K562 (cell line): Measurements from ENCODE around the gene COL13A1.

Experiments
- CTCF ChIP-seq, 3 experiments: IDR thresholded peaks in 2 of 3; conservative IDR thresholded peaks in 1 of 3; 2 replicates each; pipeline ENCODE4 v1.5.1; 2011 to 2012; ENCODE audit warnings: low read length in 3 of 3, mild to moderate bottlenecking in 3 of 3, control low read depth in 2 of 3, improper control_type of control experiment in 1 of 3, inconsistent platforms in 1 of 3, low read depth in 1 of 3, mixed read lengths in 1 of 3, moderate library complexity in 1 of 3; ENCODE audit not compliant: insufficient read depth in 2 of 3
- EZH2 ChIP-seq: IDR thresholded peaks from 2 replicates; pipeline ENCODE4 v1.6.1; 2012; ENCODE audit warnings: low read depth, mild to moderate bottlenecking, inconsistent platforms, low read length, borderline replicate concordance
- HCFC1 ChIP-seq: IDR thresholded peaks from 2 replicates; pipeline ENCODE4 v1.6.1; 2012; ENCODE audit warnings: low read depth, low read length, improper control_type of control experiment
- KAT8 ChIP-seq: fragments of 450-650 bp; IDR thresholded peaks from 2 replicates; pipeline ENCODE4 v1.6.1; 2016; ENCODE audit warnings: low read depth, mild to moderate bottlenecking
- MCM5 ChIP-seq: fragments of 450-650 bp; IDR thresholded peaks from 2 replicates; pipeline ENCODE4 v1.6.1; 2016; ENCODE audit warnings: low read depth
- MXI1 ChIP-seq: IDR thresholded peaks from 2 replicates; pipeline ENCODE4 v1.6.1; 2011; ENCODE audit warnings: low read depth, mild to moderate bottlenecking, improper control_type of control experiment, low read length
- MYC ChIP-seq, 2 experiments: fragments of 250-450 bp in 1 of 2; sonication (Bioruptor Pico) in 1 of 2; IDR thresholded peaks; 2 replicates each; pipeline versions ENCODE4 v1.5.1 to v1.6.1; 2012 to 2021; ENCODE audit warnings: low read depth in 2 of 2, borderline replicate concordance in 1 of 2, improper control_type of control experiment in 1 of 2, low read length in 1 of 2, mild to moderate bottlenecking in 1 of 2, moderate library complexity in 1 of 2
- NR2C1 ChIP-seq, 2 experiments: fragments of 450-650 bp; IDR thresholded peaks; 2 replicates each; pipeline ENCODE4 v1.6.1; 2017; ENCODE audit warnings: mild to moderate bottlenecking in 2 of 2, antibody characterized with exemption in 1 of 2, inconsistent platforms in 1 of 2, missing compliant biosample characterization in 1 of 2, missing genetic modification characterization in 1 of 2
- POLR2A ChIP-seq: fragments of 450-650 bp; conservative IDR thresholded peaks from 2 replicates; pipeline ENCODE4 v1.6.1; 2016
- ZBTB2 ChIP-seq: fragments of 450-650 bp; IDR thresholded peaks from 2 replicates; pipeline ENCODE4 v1.6.1; 2016; ENCODE audit warnings: antibody characterized with exemption
- ZNF311 ChIP-seq: fragments of 250-450 bp; sonication (Bioruptor Pico); IDR thresholded peaks from 2 replicates; pipeline ENCODE4 v1.4.0; 2020; ENCODE audit warnings: mild to moderate bottlenecking, moderate library complexity
- ZNF444 ChIP-seq: fragments of 250-450 bp; sonication (Bioruptor Pico); IDR thresholded peaks from 2 replicates; pipeline ENCODE4 v1.4.0; 2020; ENCODE audit warnings: mild to moderate bottlenecking, moderate library complexity

GRCh38 chr10:69876286-69876685 is 74.6 kb downstream of the COL13A1 start:
- no peak for TF ChIP-seq POLR2A
- TF ChIP-seq CTCF (IDR thresholded peaks at IDR 0.05 in 2 of 3, conservative IDR thresholded peaks at IDR 0.05 in 1 of 3; ENCODE audit: insufficient read depth in 2 of 3, low read depth in 1 of 3, low read length in 3 of 3): no peak
- no peak for TF ChIP-seq HCFC1
- TF ChIP-seq MCM5: no peak
- TF ChIP-seq ZBTB2: no peak
- TF ChIP-seq MYC (IDR thresholded peaks at IDR 0.05; ENCODE audit: low read depth, low read length): no peak
- no peak for TF ChIP-seq MYC (CRISPR knock-in tag; IDR thresholded peaks at IDR 0.05; ENCODE audit: borderline replicate concordance, low read depth)
- no peak for TF ChIP-seq NR2C1 (IDR thresholded peaks at IDR 0.05)
- TF ChIP-seq NR2C1 (tag; IDR thresholded peaks at IDR 0.05): no peak
- no peak for TF ChIP-seq ZNF311
- TF ChIP-seq ZNF444: no peak
- TF ChIP-seq EZH2: no peak
- TF ChIP-seq MXI1: no peak
- no peak for TF ChIP-seq KAT8
